K562 (cell line): ENCODE measurements around the gene CECR2. TPM values are rescaled to one million over a fixed set of nuclear protein-coding genes. Genes with fewer than 3 reads are reported as not detected.

Experiments used
- ATAC-seq: fragments of 200-7000 bp; cut with Tn5 transposase; 3 replicates; pipeline ENCODE4 v1.9.1; 2020; ENCODE audit warnings: moderate library complexity
- BruUV-seq: library from RNA; stranded (reverse); fragments of 400-500 nt; replicated peaks from 2 replicates; lab custom pipeline; 2021; lab: Mats Ljungman, UMichigan
- CTCF ChIA-PET: fragments of 300-600 bp; formaldehyde crosslinking; extraction: SDS; loops from one replicate; lab custom pipeline; 2021; ENCODE audit warnings: low intra/inter-chr PET ratio; lab: Yijun Ruan, JAX
- POLR2A ChIA-PET: fragments of 300-600, 350-650 bp; sonication (Branson Sonifier 250); formaldehyde crosslinking; extraction: SDS; loops from one replicate; lab custom pipeline; 2021; ENCODE audit warnings: antibody characterized with exemption, inconsistent platforms; lab: Yijun Ruan, JAX
- DNase-seq, 4 experiments: peaks; one replicate each; pipeline versions ENCODE4 v3.0.0 to v3.0.0-alpha.2; 2011 to 2018; ENCODE audit warnings: low spot score in 3 of 4, mixed read lengths in 3 of 4; ENCODE audit errors: extremely low read depth in 1 of 4
- FAIRE-seq: peaks from 2 replicates; lab custom pipeline; 2011; peaks lifted over from hg19 to GRCh38; lab: Jason Lieb, UNC
- H2AFZ ChIP-seq: 2 replicates; pipeline ENCODE4 v1.6.0; 2011; ENCODE audit warnings: low read depth, low read length, control low read depth, inconsistent platforms
- H3K27ac ChIP-seq: fragments of 200-600 bp; 3 replicates; pipeline ENCODE4 v1.8.0; 2011; ENCODE audit warnings: low read depth, mild to moderate bottlenecking, control low read depth, inconsistent platforms, low read length, moderate library complexity, mixed read lengths; ENCODE audit errors: extremely low read depth
- H3K27me3 ChIP-seq, 2 experiments: fragments of 300-600 bp in 1 of 2; 2 replicates in 1 of 2; 3 replicates in 1 of 2; pipeline versions ENCODE4 v1.6.0 to v1.8.0; 2011; ENCODE audit warnings: inconsistent platforms in 2 of 2, low read length in 2 of 2, mild to moderate bottlenecking in 1 of 2, mixed read lengths in 1 of 2, moderate library complexity in 1 of 2; ENCODE audit not compliant: control insufficient read depth in 2 of 2, insufficient read depth in 2 of 2
- H3K36me3 ChIP-seq: fragments of 300-600 bp; 3 replicates; pipeline ENCODE4 v1.8.0; 2011; ENCODE audit warnings: mild to moderate bottlenecking, low read length, inconsistent platforms; ENCODE audit not compliant: control insufficient read depth, insufficient read depth
- H3K4me1 ChIP-seq, 2 experiments: fragments of 200-600 bp in 1 of 2; replicated peaks in 1 of 2; 2 replicates in 1 of 2; 3 replicates in 1 of 2; pipeline versions ENCODE4 v1.5.1 to v1.8.0; 2011; ENCODE audit warnings: inconsistent platforms in 2 of 2, low read length in 2 of 2, mild to moderate bottlenecking in 1 of 2, mixed read lengths in 1 of 2, moderate library complexity in 1 of 2; ENCODE audit not compliant: control insufficient read depth in 2 of 2, insufficient read depth in 2 of 2
- H3K4me2 ChIP-seq: 2 replicates; pipeline ENCODE4 v1.6.1; 2011; ENCODE audit warnings: low read length, control low read depth, inconsistent platforms, mixed read lengths; ENCODE audit not compliant: insufficient read depth
- H3K4me3 ChIP-seq: fragments of 200-600 bp; sonication (generic), shearing (Covaris generic); 2 replicates; pipeline ENCODE4 v1.5.1; 2016; ENCODE audit warnings: control low read depth, inconsistent platforms
- H3K79me2 ChIP-seq: fragments of 200-600 bp; 3 replicates; pipeline ENCODE4 v1.8.0; 2011; ENCODE audit warnings: low read length, inconsistent platforms; ENCODE audit not compliant: control insufficient read depth, insufficient read depth
- H3K9ac ChIP-seq, 2 experiments: 2 replicates each; pipeline versions ENCODE4 v1.6.0 to v1.6.1; 2011; ENCODE audit warnings: low read depth in 2 of 2, low read length in 2 of 2, control low read depth in 1 of 2, inconsistent platforms in 1 of 2, mild to moderate bottlenecking in 1 of 2, mixed read lengths in 1 of 2; ENCODE audit not compliant: insufficient read depth in 1 of 2
- H3K9me1 ChIP-seq: one replicate; pipeline ENCODE4 v1.6.0; 2011; ENCODE audit warnings: inconsistent platforms, mild to moderate bottlenecking, low read length, moderate library complexity; ENCODE audit not compliant: control insufficient read depth, insufficient read depth
- H3K9me3 ChIP-seq: replicated peaks from 2 replicates; pipeline ENCODE4 v1.5.1; 2011; ENCODE audit warnings: low read depth, low read length, inconsistent platforms; ENCODE audit not compliant: control insufficient read depth, insufficient read depth
- H4K20me1 ChIP-seq: replicated peaks from 2 replicates; pipeline ENCODE4 v1.6.1; 2011; ENCODE audit warnings: low read length, inconsistent platforms, mixed read lengths; ENCODE audit not compliant: control insufficient read depth, insufficient read depth
- ATF1 ChIP-seq, 2 experiments: fragments of 450-650 bp in 1 of 2; IDR thresholded peaks; 2 replicates each; pipeline ENCODE4 v1.6.1; 2016; ENCODE audit warnings: missing compliant biosample characterization in 1 of 2, missing genetic modification characterization in 1 of 2
- BRD4 ChIP-seq: fragments of 200-600 bp; sonication (generic); IDR thresholded peaks from 2 replicates; pipeline ENCODE4 v1.6.1; 2017; ENCODE audit warnings: inconsistent platforms
- NFIC ChIP-seq: fragments of 450-650 bp; IDR thresholded peaks from 2 replicates; pipeline ENCODE4 v1.6.1; 2017; ENCODE audit warnings: mild to moderate bottlenecking, inconsistent platforms
- RCOR1 ChIP-seq, 2 experiments: IDR thresholded peaks; 2 replicates each; pipeline ENCODE4 v1.6.1; 2012; ENCODE audit warnings: low read depth in 2 of 2, low read length in 2 of 2, borderline replicate concordance in 1 of 2, improper control_type of control experiment in 1 of 2
- ZNF717 ChIP-seq: fragments of 250-450 bp; sonication (Bioruptor Pico); IDR thresholded peaks from 2 replicates; pipeline ENCODE4 v1.5.0; 2021
- ZNF79 ChIP-seq: fragments of 250-450 bp; sonication (Bioruptor Pico); IDR thresholded peaks from 2 replicates; pipeline ENCODE4 v1.4.0; 2020; ENCODE audit warnings: low read depth, mild to moderate bottlenecking, moderate library complexity
- WGBS: fragments of 100-300 bp; shearing (Covaris generic); methylation state at CpG from one replicate; pipeline ENCODE4 v1.1.6; 2016; ENCODE audit warnings: low coverage, mixed read lengths; ENCODE audit not compliant: insufficient coverage; ENCODE audit errors: missing lambda C conversion rate; 5-methylcytosine and 5-hydroxymethylcytosine counted together
- in situ Hi-C: fragments of 300-500 bp; cut with MboI; formaldehyde crosslinking; loops from 4 replicates; pipeline ENCODE4 v1.15.0; 2018; ENCODE audit warnings: inconsistent platforms, mixed read lengths
- intact Hi-C: fragments of 100-400 bp; cut with micrococcal nuclease; formaldehyde crosslinking; loops from 2 replicates; pipeline ENCODE4 v1.14.2; 2022
- polyA plus RNA-seq, 8 experiments: library from polyadenylated mRNA; depleted of rRNA in 4 of 8; stranded (reverse) in 5 of 8; unstranded in 3 of 8; fragments of >200 nt; fragmentation: Nextera tagmentation in 2 of 8; fragmentation: Illumina TruSeq in 1 of 8; extraction: Ambion mirVana in 2 of 8; extraction: Trizol in 1 of 8; gene quantifications; 2 replicates each; pipeline versions ENCODE4 v1.2.1 to v1.2.3, GENCODE V29; 2011 to 2014; ENCODE audit warnings: inconsistent platforms in 1 of 8, missing spikeins in 1 of 8
- total RNA-seq, 7 experiments: library from RNA; depleted of rRNA in 6 of 7; stranded (reverse); fragments of >200 nt in 6 of 7; fragmentation: Illumina TruSeq in 2 of 7; extraction: Trizol in 2 of 7; gene quantifications; 2 replicates each; pipeline versions ENCODE4 v1.2.1 to v1.2.3, GENCODE V29; 2011 to 2021; ENCODE audit warnings: low replicate concordance in 1 of 7
- TF ChIP-seq, protein P1 (sequence below), 3 experiments: fragments of 200-800 bp in 1 of 3; fragments of 250-450 bp in 1 of 3; fragments of 450-650 bp in 1 of 3; sonication (Bioruptor Pico) in 1 of 3; sonication (Bioruptor generic) in 1 of 3; formaldehyde crosslinking in 1 of 3; IDR thresholded peaks; 2 replicates each; pipeline versions ENCODE4 v1.6.1 to v1.8.0; 2016 to 2022; ENCODE audit warnings: mild to moderate bottlenecking in 2 of 3, missing genetic modification characterization in 2 of 3, missing compliant biosample characterization in 1 of 3, moderate library complexity in 1 of 3
- TF ChIP-seq, protein P2 (sequence below): fragments of 250-450 bp; sonication (Bioruptor Pico); IDR thresholded peaks from 2 replicates; pipeline ENCODE4 v1.8.0; 2022; ENCODE audit warnings: moderate library complexity, mild to moderate bottlenecking, inconsistent platforms

The CECR2 gene
- total and polyA plus RNA-seq, 9 of the 15 experiments (the other 6 are each of a cell fraction or from before 2014, with no cell fraction given): 0.01 to 1.00 (median 0.27) TPM

DNA sequence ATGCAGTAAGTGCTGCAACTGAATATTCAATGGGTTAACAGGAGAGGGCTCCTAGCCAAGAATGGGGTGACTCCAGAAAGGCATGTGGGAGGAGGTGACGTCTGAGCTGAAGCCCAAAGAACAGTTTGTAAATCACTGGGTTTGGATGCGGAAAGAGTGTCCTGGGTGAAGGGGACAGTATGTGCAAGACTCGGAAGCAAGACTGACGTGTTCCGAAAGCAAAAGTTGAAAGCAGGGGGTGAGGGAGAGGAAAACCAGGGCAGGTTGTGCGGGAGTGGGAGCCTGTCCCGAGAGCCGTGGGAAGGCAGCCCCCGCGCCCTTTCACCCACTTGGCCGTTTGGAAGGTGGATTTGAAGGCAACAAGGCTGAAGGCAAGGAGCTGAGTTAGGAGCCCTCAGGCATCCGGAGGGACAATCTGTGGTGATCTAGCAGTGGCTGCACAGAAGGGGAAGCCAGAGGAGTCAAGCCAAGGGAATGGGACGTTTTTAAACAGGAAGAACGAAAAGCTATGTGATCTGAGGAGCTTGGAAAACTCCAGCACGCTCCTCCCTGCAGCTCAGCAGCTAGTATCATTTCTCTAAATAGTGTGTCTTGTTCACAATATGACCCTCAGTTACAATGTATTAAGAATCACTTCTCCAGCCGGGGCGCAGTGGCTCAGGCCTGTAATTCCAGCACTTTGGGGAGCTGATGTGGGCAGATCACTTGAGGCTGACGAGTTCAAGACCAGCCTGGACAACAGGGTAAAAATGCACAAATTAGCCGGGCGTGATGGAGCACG, 201.8 kb downstream of the CECR2 start:
- intact Hi-C loops: no loop called here
- ATAC-seq (peak; percentile 10), FAIRE-seq (no peak), DNase-seq (no peak)
- no peak overlapping the region for H3K4me3 ChIP-seq
- no TSS peak for BruUV-seq
- H3K9me3 ChIP-seq: no peaks in the 10 kb centered on the region
- peaks cover 13% of the 10 kb centered on the region; the same call in 1 of the 2 replicates for H4K20me1 ChIP-seq
- in situ Hi-C loops: no loop called here
- peaks cover 0 to 4% of the 10 kb centered on the region in 2 experiments; a peak in 3 of 5 replicates for H3K4me1 ChIP-seq
- CTCF ChIA-PET: no interaction called here
- H3K9ac ChIP-seq: peak overlapping the region in 1 of 2 experiments; percentile 72; a peak in 2 of 4 replicates
- H3K27me3 ChIP-seq: peaks cover 53 to 59% of the 10 kb centered on the region in 2 experiments
- no peaks in the 10 kb centered on the region for H3K9me1 ChIP-seq
- WGBS: 5% methylated on average over 21 of the region's 21 CpGs
- TF ChIP-seq ZNF79 (CRISPR knock-in tag) (no peak), NFIC (peak; percentile 22; the same call in 1 of the 2 replicates), ATF1 (CRISPR knock-in tag; IDR thresholded peaks at IDR 0.05) (no peak), ATF1 (tag; IDR thresholded peaks at IDR 0.05) (peak; percentile 27; the same call in 1 of the 2 replicates)
- H2AFZ ChIP-seq: no peak overlapping the region
- no peak overlapping the region for H3K27ac ChIP-seq
- H3K79me2 ChIP-seq: no peaks in the 10 kb centered on the region
- POLR2A ChIA-PET: interaction anchor here (0.6 to 2.6 kb wide), 7 partner anchors 9 to 226 kb away, joined by 3 to 15 read pairs (median 4); no protein-coding TSS in a partner anchor
- H3K4me2 ChIP-seq: no peak overlapping the region; the same call in 1 of the 2 replicates
- H3K36me3 ChIP-seq: no peaks in the 10 kb centered on the region

DNA sequence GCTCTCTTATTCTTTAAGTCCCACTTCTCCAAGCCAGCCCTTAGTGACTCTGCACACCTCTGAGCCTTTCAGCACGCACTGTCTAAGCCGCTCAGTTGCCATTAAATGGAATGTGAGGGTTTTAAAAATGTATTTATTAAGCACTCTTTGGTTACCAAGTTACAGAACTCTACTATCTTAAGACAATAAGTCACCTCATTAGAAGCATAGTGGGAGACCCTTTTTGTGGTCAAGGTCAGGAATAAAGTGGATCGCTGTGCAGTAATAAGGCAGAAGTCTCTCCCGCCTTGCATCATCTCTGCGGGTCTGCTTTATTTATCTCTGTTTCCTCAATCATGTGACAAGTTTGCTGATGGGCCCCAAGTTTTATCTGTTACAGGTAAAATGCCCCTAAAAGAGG, 205.9 kb downstream of the CECR2 start:
- DNase-seq (no peak), FAIRE-seq (no peak), ATAC-seq (no peak)
- Histone ChIP-seq H3K9me1 (no peaks in the 10 kb centered on the region), H3K36me3 (no peaks in the 10 kb centered on the region), H3K4me1 (peaks cover 5 to 8% of the 10 kb centered on the region in 2 experiments), H3K9ac (no peak overlapping the region), H3K9me3 (no peaks in the 10 kb centered on the region), H2AFZ (no peak overlapping the region), H3K27ac (no peak overlapping the region), H3K4me3 (no peak overlapping the region), H3K4me2 (no peak overlapping the region), H3K79me2 (no peaks in the 10 kb centered on the region), H4K20me1 (peaks cover 8% of the 10 kb centered on the region; the same call in 1 of the 2 replicates), H3K27me3 (peaks cover 30 to 39% of the 10 kb centered on the region in 2 experiments)
- WGBS: 45% methylated on average over 5 of the region's 5 CpGs
- BruUV-seq: no TSS peak
- POLR2A ChIA-PET: no interaction called here
- CTCF ChIA-PET: no interaction called here
- intact Hi-C loops (no loop called here), in situ Hi-C loops (no loop called here)
- TF ChIP-seq, protein P1, sequence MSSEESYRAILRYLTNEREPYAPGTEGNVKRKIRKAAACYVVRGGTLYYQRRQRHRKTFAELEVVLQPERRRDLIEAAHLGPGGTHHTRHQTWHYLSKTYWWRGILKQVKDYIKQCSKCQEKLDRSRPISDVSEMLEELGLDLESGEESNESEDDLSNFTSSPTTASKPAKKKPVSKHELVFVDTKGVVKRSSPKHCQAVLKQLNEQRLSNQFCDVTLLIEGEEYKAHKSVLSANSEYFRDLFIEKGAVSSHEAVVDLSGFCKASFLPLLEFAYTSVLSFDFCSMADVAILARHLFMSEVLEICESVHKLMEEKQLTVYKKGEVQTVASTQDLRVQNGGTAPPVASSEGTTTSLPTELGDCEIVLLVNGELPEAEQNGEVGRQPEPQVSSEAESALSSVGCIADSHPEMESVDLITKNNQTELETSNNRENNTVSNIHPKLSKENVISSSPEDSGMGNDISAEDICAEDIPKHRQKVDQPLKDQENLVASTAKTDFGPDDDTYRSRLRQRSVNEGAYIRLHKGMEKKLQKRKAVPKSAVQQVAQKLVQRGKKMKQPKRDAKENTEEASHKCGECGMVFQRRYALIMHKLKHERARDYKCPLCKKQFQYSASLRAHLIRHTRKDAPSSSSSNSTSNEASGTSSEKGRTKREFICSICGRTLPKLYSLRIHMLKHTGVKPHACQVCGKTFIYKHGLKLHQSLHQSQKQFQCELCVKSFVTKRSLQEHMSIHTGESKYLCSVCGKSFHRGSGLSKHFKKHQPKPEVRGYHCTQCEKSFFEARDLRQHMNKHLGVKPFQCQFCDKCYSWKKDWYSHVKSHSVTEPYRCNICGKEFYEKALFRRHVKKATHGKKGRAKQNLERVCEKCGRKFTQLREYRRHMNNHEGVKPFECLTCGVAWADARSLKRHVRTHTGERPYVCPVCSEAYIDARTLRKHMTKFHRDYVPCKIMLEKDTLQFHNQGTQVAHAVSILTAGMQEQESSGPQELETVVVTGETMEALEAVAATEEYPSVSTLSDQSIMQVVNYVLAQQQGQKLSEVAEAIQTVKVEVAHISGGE (CRISPR knock-in tag; IDR thresholded peaks at IDR 0.05): no peak
- no peak for TF ChIP-seq BRD4
- no peak for TF ChIP-seq RCOR1 (IDR thresholded peaks at IDR 0.05; ENCODE audit: borderline replicate concordance in 1 of 2, low read depth in 2 of 2, low read length in 2 of 2)
- TF ChIP-seq, protein P2, sequence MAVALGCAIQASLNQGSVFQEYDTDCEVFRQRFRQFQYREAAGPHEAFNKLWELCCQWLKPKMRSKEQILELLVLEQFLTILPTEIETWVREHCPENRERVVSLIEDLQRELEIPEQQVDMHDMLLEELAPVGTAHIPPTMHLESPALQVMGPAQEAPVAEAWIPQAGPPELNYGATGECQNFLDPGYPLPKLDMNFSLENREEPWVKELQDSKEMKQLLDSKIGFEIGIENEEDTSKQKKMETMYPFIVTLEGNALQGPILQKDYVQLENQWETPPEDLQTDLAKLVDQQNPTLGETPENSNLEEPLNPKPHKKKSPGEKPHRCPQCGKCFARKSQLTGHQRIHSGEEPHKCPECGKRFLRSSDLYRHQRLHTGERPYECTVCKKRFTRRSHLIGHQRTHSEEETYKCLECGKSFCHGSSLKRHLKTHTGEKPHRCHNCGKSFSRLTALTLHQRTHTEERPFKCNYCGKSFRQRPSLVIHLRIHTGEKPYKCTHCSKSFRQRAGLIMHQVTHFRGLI (CRISPR knock-in tag): no peak
- TF ChIP-seq ZNF717 (CRISPR knock-in tag): no peak
